ENCODE measurements around the gene PKP2.
"Not testable (repeated sequence)": the region's sequence is repeated elsewhere in the genome, so short reads cannot be mapped to it uniquely, and the experiment has no call there.

PKP2 gene

DNA sequence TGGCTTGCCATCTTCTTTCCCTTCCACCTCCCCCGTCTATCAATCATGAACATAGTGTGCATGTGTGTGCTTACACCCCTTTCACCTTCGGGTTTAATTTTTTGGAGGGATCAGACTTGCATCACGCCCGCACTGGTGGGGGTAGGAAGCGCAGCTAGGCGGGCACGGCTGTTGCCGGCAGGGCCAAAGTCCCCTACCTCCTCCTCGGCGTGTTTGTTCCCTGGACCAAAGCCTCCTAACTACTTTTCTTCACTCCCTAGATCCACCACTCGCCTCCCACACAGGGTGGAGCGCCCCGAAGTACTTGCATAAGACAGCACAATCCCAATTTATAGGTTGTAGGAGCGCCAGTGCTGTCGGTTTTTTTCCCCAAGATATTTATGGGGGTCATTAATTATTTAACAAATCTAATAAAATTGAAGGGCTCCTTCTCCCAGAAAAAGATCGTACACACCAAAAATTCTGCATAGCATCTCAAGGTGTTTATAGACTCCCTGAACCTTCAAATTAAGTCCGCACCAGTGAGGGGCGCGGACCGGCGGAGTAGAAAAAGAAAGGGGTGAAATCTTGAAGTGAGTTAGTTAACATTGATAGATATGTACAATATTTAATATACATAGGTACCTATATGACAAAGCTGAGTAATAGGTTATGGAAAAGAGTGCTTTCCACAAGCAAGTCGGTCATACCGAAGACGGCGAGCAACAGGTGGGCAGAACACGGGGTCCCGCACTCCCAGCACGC is 717 bp downstream of the PKP2 start:
- ChIA-PET POLR2A (no interaction called here), CTCF (no interaction called here)
- peak overlapping the region; percentile 54 to 91 (median 68) for H3K4me3 ChIP-seq (ENCODE audit: control insufficient read depth in 1 of 7, extremely low read depth in 1 of 7, insufficient read depth in 4 of 7, low read depth in 2 of 7, low read length in 6 of 7)
- peaks cover 0 to 14% (median 0%) of the 10 kb centered on the region in 5 experiments for H3K27me3 ChIP-seq (replicated peaks in 2 of 5; ENCODE audit: control insufficient read depth in 4 of 5, insufficient read depth in 5 of 5, low read length in 4 of 5)
- no peak overlapping the region for H3K27ac ChIP-seq (ENCODE audit: insufficient read depth in 1 of 2, low read depth in 1 of 2, low read length in 2 of 2, poor library complexity in 1 of 2, severe bottlenecking in 2 of 2)
- no peaks in the 10 kb centered on the region for H3K36me3 ChIP-seq (ENCODE audit: control insufficient read depth in 4 of 4, insufficient read depth in 4 of 4, low read length in 3 of 4)
- peak; percentile 26 to 58 (median 49) for DNase-seq
- WGBS (ENCODE audit: insufficient coverage) = 0% methylated on average over 9 of the region's 28 CpGs
- peaks cover 8 to 24% (median 13%) of the 10 kb centered on the region in 4 experiments for H3K4me1 ChIP-seq (ENCODE audit: control extremely low read depth in 1 of 4, control insufficient read depth in 4 of 4, insufficient read depth in 4 of 4, low read length in 3 of 4)
- no peaks in the 10 kb centered on the region for H3K9me3 ChIP-seq (ENCODE audit: control extremely low read depth in 1 of 5, control insufficient read depth in 4 of 5, insufficient read depth in 2 of 5, low read depth in 1 of 5, low read length in 4 of 5)

DNA sequence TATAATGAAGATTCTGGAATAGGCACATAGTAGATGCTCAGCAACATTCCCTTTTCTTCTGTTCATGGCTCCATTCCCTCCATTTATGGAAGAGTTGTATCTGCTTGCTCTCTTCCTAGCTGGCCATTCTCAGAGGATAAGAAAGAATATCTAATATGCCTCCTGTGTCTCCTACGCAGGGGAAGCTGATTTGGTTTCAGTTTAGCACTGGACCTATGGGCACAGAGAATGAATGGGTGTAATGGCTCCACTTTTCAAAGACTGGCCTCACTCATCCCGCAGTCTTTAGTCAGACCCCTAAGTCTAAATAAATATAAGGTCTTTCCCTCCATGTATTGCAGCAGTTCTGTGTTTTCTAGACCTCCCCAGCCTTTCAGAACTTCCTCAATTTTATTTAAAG is 2.0 kb downstream of the PKP2 start:
- H3K4me1 ChIP-seq (ENCODE audit: control extremely low read depth in 1 of 4, control insufficient read depth in 4 of 4, insufficient read depth in 4 of 4, low read length in 3 of 4) = peaks cover 8 to 24% (median 13%) of the 10 kb centered on the region in 4 experiments
- CTCF ChIA-PET = no interaction called here
- no peak overlapping the region for H3K4me3 ChIP-seq (ENCODE audit: control insufficient read depth in 1 of 7, extremely low read depth in 1 of 7, insufficient read depth in 4 of 7, low read depth in 2 of 7, low read length in 6 of 7)
- H3K27me3 ChIP-seq (replicated peaks in 2 of 5; ENCODE audit: control insufficient read depth in 4 of 5, insufficient read depth in 5 of 5, low read length in 4 of 5) = peaks cover 0 to 14% (median 0%) of the 10 kb centered on the region in 5 experiments
- POLR2A ChIA-PET = no interaction called here
- no peaks in the 10 kb centered on the region for H3K36me3 ChIP-seq (ENCODE audit: control insufficient read depth in 4 of 4, insufficient read depth in 4 of 4, low read length in 3 of 4)
- H3K9me3 ChIP-seq (ENCODE audit: control extremely low read depth in 1 of 5, control insufficient read depth in 4 of 5, insufficient read depth in 2 of 5, low read depth in 1 of 5, low read length in 4 of 5) = no peaks in the 10 kb centered on the region
- DNase-seq = peak in 2 of 3 donors; percentile 11 to 19
- H3K27ac ChIP-seq (ENCODE audit: insufficient read depth in 1 of 2, low read depth in 1 of 2, low read length in 2 of 2, poor library complexity in 1 of 2, severe bottlenecking in 2 of 2) = no peak overlapping the region
- no CpG with 5 or more reads among the region's 2 CpGs for WGBS (ENCODE audit: insufficient coverage)

DNA sequence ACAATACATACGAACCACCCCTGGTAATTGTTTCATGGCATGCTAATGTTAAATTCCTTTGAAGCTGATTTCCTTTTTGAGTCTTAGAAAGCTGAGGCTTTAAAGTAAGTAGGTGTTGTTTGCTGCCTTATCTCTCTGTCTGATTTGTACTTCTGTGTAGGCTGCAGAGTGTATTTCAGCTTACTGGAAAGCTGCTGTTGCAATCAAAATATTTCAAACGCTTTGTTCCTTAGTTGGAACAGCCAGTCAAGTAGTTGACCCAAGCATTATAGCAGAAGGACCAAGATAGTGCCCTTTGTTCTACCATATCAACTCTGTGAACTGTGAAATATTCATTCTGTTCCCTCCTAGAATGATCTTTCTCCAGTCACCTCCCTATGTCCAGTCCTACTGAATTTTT is 3.1 kb downstream of the PKP2 start:
- Histone ChIP-seq H3K4me3 (ENCODE audit: control insufficient read depth in 1 of 7, extremely low read depth in 1 of 7, insufficient read depth in 4 of 7, low read depth in 2 of 7, low read length in 6 of 7) (no peak overlapping the region), H3K36me3 (ENCODE audit: control insufficient read depth in 4 of 4, insufficient read depth in 4 of 4, low read length in 3 of 4) (no peaks in the 10 kb centered on the region), H3K4me1 (ENCODE audit: control extremely low read depth in 1 of 4, control insufficient read depth in 4 of 4, insufficient read depth in 4 of 4, low read length in 3 of 4) (peaks cover 8 to 24% (median 13%) of the 10 kb centered on the region in 4 experiments), H3K27ac (ENCODE audit: insufficient read depth in 1 of 2, low read depth in 1 of 2, low read length in 2 of 2, poor library complexity in 1 of 2, severe bottlenecking in 2 of 2) (no peak overlapping the region), H3K27me3 (replicated peaks in 2 of 5; ENCODE audit: control insufficient read depth in 4 of 5, insufficient read depth in 5 of 5, low read length in 4 of 5) (peaks cover 0 to 14% (median 0%) of the 10 kb centered on the region in 5 experiments), H3K9me3 (ENCODE audit: control extremely low read depth in 1 of 5, control insufficient read depth in 4 of 5, insufficient read depth in 2 of 5, low read depth in 1 of 5, low read length in 4 of 5) (no peaks in the 10 kb centered on the region)
- CTCF ChIA-PET = interaction anchor here (0.8 to 1.0 kb wide), 3 partner anchors 115 to 138 kb away, joined by 3 read pairs; partner anchors contain the start of gene YARS2
- WGBS (ENCODE audit: insufficient coverage) = 89% methylated on average over 1 of the region's 2 CpGs
- POLR2A ChIA-PET = no interaction called here
- no peak for DNase-seq

DNA sequence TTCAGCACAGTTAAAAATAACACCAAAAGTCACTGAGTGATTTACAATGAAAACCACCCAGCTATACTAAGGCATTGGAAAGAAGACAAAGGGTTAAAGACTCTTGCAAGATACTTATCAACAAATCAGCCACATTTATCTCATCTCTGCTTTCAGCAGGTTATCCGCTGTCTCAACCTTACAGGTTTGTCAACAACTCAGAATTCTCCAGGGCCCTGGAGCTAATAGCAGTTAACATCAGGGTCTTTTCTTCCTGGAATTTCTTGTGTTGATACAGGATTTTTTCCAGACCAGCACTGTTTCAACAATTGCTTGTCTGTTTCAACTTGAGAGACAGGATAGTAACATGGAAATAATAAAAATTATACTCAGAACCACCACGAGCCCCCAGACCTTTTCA is 3.5 kb downstream of the PKP2 start:
- no peak overlapping the region for H3K4me3 ChIP-seq (ENCODE audit: control insufficient read depth in 1 of 7, extremely low read depth in 1 of 7, insufficient read depth in 4 of 7, low read depth in 2 of 7, low read length in 6 of 7)
- POLR2A ChIA-PET = no interaction called here
- peaks cover 8 to 24% (median 13%) of the 10 kb centered on the region in 4 experiments for H3K4me1 ChIP-seq (ENCODE audit: control extremely low read depth in 1 of 4, control insufficient read depth in 4 of 4, insufficient read depth in 4 of 4, low read length in 3 of 4)
- WGBS (ENCODE audit: insufficient coverage) = no CpG with 5 or more reads among the region's 2 CpGs
- CTCF ChIA-PET = interaction anchor here (0.8 to 1.0 kb wide), 3 partner anchors 114 to 137 kb away, joined by 3 read pairs; partner anchors contain the start of gene YARS2
- peaks cover 0 to 14% (median 0%) of the 10 kb centered on the region in 5 experiments for H3K27me3 ChIP-seq (replicated peaks in 2 of 5; ENCODE audit: control insufficient read depth in 4 of 5, insufficient read depth in 5 of 5, low read length in 4 of 5)
- DNase-seq = no peak
- no peak overlapping the region for H3K27ac ChIP-seq (ENCODE audit: insufficient read depth in 1 of 2, low read depth in 1 of 2, low read length in 2 of 2, poor library complexity in 1 of 2, severe bottlenecking in 2 of 2)
- no peaks in the 10 kb centered on the region for H3K9me3 ChIP-seq (ENCODE audit: control extremely low read depth in 1 of 5, control insufficient read depth in 4 of 5, insufficient read depth in 2 of 5, low read depth in 1 of 5, low read length in 4 of 5)
- no peaks in the 10 kb centered on the region for H3K36me3 ChIP-seq (ENCODE audit: control insufficient read depth in 4 of 4, insufficient read depth in 4 of 4, low read length in 3 of 4)

DNA sequence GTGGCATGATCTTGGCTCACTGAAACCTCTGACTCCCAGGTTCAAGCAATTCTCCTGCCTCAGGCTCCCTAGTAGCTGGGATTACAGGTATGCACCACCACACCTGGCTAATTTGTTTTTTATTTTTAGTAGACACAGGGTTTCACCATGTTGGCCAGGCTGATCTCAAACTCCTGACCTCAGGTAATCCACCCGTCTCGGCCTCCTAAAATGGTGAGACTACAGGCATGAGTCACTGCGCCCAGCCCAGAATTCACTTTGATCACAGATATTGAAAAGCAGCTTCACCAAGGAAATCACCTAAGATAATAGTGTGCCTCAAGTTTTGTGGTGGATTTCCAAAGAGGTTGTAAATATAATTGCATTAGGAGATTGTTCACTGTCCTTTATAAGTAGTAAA is 4.2 kb downstream of the PKP2 start:
- 60% methylated on average over 1 of the region's 3 CpGs for WGBS (ENCODE audit: insufficient coverage)
- H3K27me3 ChIP-seq (replicated peaks in 2 of 5; ENCODE audit: control insufficient read depth in 4 of 5, insufficient read depth in 5 of 5, low read length in 4 of 5) = peaks cover 0 to 14% (median 0%) of the 10 kb centered on the region in 5 experiments
- DNase-seq = not testable (repeated sequence)

DNA sequence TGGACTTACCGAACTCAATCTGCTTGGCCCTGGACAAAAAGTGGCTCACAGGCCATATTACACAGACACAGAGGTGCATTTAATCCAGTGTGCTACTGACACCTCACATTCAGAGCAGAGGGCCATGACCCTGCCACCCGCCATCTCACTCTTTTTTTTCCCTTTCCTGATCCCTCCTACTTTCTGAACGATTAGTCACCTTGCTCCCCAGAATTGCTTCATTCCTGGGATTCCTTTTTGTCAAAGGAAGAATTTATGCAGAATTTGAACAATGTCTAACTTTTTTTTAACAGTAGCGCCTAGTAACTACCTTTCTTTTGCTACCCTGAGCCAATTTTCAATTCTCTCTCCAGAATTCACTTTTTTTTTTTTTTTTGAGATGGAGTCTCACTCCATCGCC is 4.6 kb downstream of the PKP2 start:
- no peaks in the 10 kb centered on the region for H3K9me3 ChIP-seq (ENCODE audit: control extremely low read depth in 1 of 5, control insufficient read depth in 4 of 5, insufficient read depth in 2 of 5, low read depth in 1 of 5, low read length in 4 of 5)
- no peak for DNase-seq
- H3K4me3 ChIP-seq (ENCODE audit: control insufficient read depth in 1 of 7, extremely low read depth in 1 of 7, insufficient read depth in 4 of 7, low read depth in 2 of 7, low read length in 6 of 7) = no peak overlapping the region
- POLR2A ChIA-PET = no interaction called here
- CTCF ChIA-PET = no interaction called here
- H3K4me1 ChIP-seq (ENCODE audit: control extremely low read depth in 1 of 4, control insufficient read depth in 4 of 4, insufficient read depth in 4 of 4, low read length in 3 of 4) = peaks cover 7 to 18% (median 10%) of the 10 kb centered on the region in 4 experiments
- peaks cover 0 to 11% (median 0%) of the 10 kb centered on the region in 5 experiments for H3K27me3 ChIP-seq (replicated peaks in 2 of 5; ENCODE audit: control insufficient read depth in 4 of 5, insufficient read depth in 5 of 5, low read length in 4 of 5)
- no peaks in the 10 kb centered on the region for H3K36me3 ChIP-seq (ENCODE audit: control insufficient read depth in 4 of 4, insufficient read depth in 4 of 4, low read length in 3 of 4)
- H3K27ac ChIP-seq (ENCODE audit: insufficient read depth in 1 of 2, low read depth in 1 of 2, low read length in 2 of 2, poor library complexity in 1 of 2, severe bottlenecking in 2 of 2) = no peak overlapping the region
- WGBS (ENCODE audit: insufficient coverage) = 97% methylated on average over 4 of the region's 5 CpGs

More for the DNA sequence above, 4.2 kb downstream of the PKP2 start:
- H3K4me1 ChIP-seq (ENCODE audit: control extremely low read depth in 1 of 4, control insufficient read depth in 4 of 4, insufficient read depth in 4 of 4, low read length in 3 of 4) = peaks cover 8 to 22% (median 13%) of the 10 kb centered on the region in 4 experiments
- H3K4me3 ChIP-seq (ENCODE audit: control insufficient read depth in 1 of 7, extremely low read depth in 1 of 7, insufficient read depth in 4 of 7, low read depth in 2 of 7, low read length in 6 of 7); H3K9me3 ChIP-seq (ENCODE audit: control extremely low read depth in 1 of 5, control insufficient read depth in 4 of 5, insufficient read depth in 2 of 5, low read depth in 1 of 5, low read length in 4 of 5); POLR2A ChIA-PET; H3K36me3 ChIP-seq (ENCODE audit: control insufficient read depth in 4 of 4, insufficient read depth in 4 of 4, low read length in 3 of 4); H3K27ac ChIP-seq (ENCODE audit: insufficient read depth in 1 of 2, low read depth in 1 of 2, low read length in 2 of 2, poor library complexity in 1 of 2, severe bottlenecking in 2 of 2): not testable (repeated sequence)
- CTCF ChIA-PET = interaction anchor here (1.0 kb wide), 1 partner anchor 114 kb away, joined by 3 read pairs; no protein-coding TSS in a partner anchor

DNA sequence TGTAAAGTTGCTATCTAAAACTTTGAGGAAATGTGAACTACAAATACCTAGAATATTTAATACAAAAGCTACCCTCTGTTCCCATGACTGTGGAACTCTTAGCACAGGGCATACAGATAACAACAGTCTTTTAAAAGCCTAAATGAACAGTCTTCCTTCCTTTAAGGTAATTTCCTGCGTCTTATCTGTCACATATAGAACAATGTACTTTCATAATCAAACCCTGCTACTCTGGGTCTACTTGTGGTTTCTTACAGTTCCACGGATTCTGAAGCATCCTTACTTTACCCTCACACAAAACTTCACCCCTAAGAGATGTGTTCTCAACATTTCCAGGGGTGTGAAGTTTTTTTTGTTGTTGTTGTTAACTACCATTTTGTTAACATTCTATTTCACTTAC is 5.1 kb downstream of the PKP2 start:
- no peak for DNase-seq
- 100% methylated on average over 1 of the region's 2 CpGs for WGBS (ENCODE audit: insufficient coverage)
- Histone ChIP-seq H3K36me3 (ENCODE audit: control insufficient read depth in 4 of 4, insufficient read depth in 4 of 4, low read length in 3 of 4) (no peaks in the 10 kb centered on the region), H3K9me3 (ENCODE audit: control extremely low read depth in 1 of 5, control insufficient read depth in 4 of 5, insufficient read depth in 2 of 5, low read depth in 1 of 5, low read length in 4 of 5) (no peaks in the 10 kb centered on the region), H3K27me3 (replicated peaks in 2 of 5; ENCODE audit: control insufficient read depth in 4 of 5, insufficient read depth in 5 of 5, low read length in 4 of 5) (peaks cover 0 to 10% (median 0%) of the 10 kb centered on the region in 5 experiments), H3K27ac (ENCODE audit: insufficient read depth in 1 of 2, low read depth in 1 of 2, low read length in 2 of 2, poor library complexity in 1 of 2, severe bottlenecking in 2 of 2) (no peak overlapping the region), H3K4me3 (ENCODE audit: control insufficient read depth in 1 of 7, extremely low read depth in 1 of 7, insufficient read depth in 4 of 7, low read depth in 2 of 7, low read length in 6 of 7) (no peak overlapping the region), H3K4me1 (ENCODE audit: control extremely low read depth in 1 of 4, control insufficient read depth in 4 of 4, insufficient read depth in 4 of 4, low read length in 3 of 4) (peaks cover 7 to 17% (median 10%) of the 10 kb centered on the region in 4 experiments)
- ChIA-PET POLR2A (no interaction called here), CTCF (no interaction called here)
